PC-3 (cell line): ENCODE measurements around the gene HBG2.

Source experiments
- CTCF ChIP-seq: fragments of 300-600 bp; sonication (generic); conservative IDR thresholded peaks from 2 replicates; pipeline ENCODE4 v1.5.1; 2017; ENCODE audit warnings: antibody characterized with exemption, low read depth, mild to moderate bottlenecking, low read length
- EZH2phosphoT487 ChIP-seq: fragments of 300-600 bp; sonication (generic); IDR thresholded peaks from 2 replicates; pipeline ENCODE4 v1.6.1; 2018; ENCODE audit warnings: mild to moderate bottlenecking, antibody characterized with exemption, low read length, borderline replicate concordance

GRCh38 chr11:5239046-5239445 is 15.5 kb downstream of the HBG2 start:
- TF ChIP-seq CTCF (no peak), EZH2phosphoT487 (no peak)
